CD4-positive, alpha-beta T cell treated with Interleukin-2 at 100 ng/mL for 4 hours (primary cell): ENCODE measurements around the gene FAS.

ENCODE experiments used
- DNase-seq: peaks from one replicate; pipeline ENCODE4 v3.0.0-alpha.2; 2020; ENCODE audit warnings: low spot score

The FAS gene

GRCh38 chr10:88971221-88972061, 19.2 kb upstream of the FAS start:
- DNase-seq, result no peak

GRCh38 chr10:88974012-88974411, 16.6 kb upstream of the FAS start:
- no peak for DNase-seq

GRCh38 chr10:88974446-88975376, 15.9 kb upstream of the FAS start:
- DNase-seq, result no peak

GRCh38 chr10:88975377-88975720, 15.2 kb upstream of the FAS start:
- no peak for DNase-seq

- DNase-seq, result no peak
Measured at GRCh38 chr10:88978463-88978862, 12.1 kb upstream of the FAS start.

- no peak for DNase-seq
Measured at GRCh38 chr10:88979153-88979562, 11.4 kb upstream of the FAS start.

GRCh38 chr10:88979603-88980002, 11.0 kb upstream of the FAS start:
- DNase-seq, result no peak

GRCh38 chr10:88980247-88980646, 10.4 kb upstream of the FAS start:
- no peak for DNase-seq

- no peak for DNase-seq
Measured at GRCh38 chr10:88980800-88981199, 9.8 kb upstream of the FAS start.

GRCh38 chr10:88981435-88981834, 9.2 kb upstream of the FAS start:
- DNase-seq, result no peak

- DNase-seq, result no peak
Measured at GRCh38 chr10:88982366-88982765, 8.2 kb upstream of the FAS start.

GRCh38 chr10:88983206-88983605, 7.4 kb upstream of the FAS start:
- no peak for DNase-seq

- DNase-seq, result no peak
Measured at GRCh38 chr10:88983939-88984338, 6.7 kb upstream of the FAS start.

GRCh38 chr10:88984525-88984924, 6.1 kb upstream of the FAS start:
- DNase-seq, result no peak

GRCh38 chr10:88986549-88987242, 3.9 kb upstream of the FAS start:
- peak; percentile 45 for DNase-seq

GRCh38 chr10:88987243-88987725, 3.3 kb upstream of the FAS start:
- DNase-seq, result peak; percentile 33

GRCh38 chr10:88987840-88988239, 2.8 kb upstream of the FAS start:
- no peak for DNase-seq

GRCh38 chr10:88989423-88989822, 1.2 kb upstream of the FAS start:
- DNase-seq, result no peak

- DNase-seq, result peak; percentile 45
Measured at GRCh38 chr10:88989824-88990383, 694 bp upstream of the FAS start.

- peak; percentile 76 for DNase-seq
Measured at GRCh38 chr10:88991161-88991898, 732 bp downstream of the FAS start.

- DNase-seq, result no peak
Measured at GRCh38 chr10:88991899-88992320, 1.3 kb downstream of the FAS start.
